Activated CD8-positive, alpha-beta T cell treated with anti-CD3 and anti-CD28 coated beads for 36 hours (primary cell): ENCODE measurements around the gene CWC15. TPM values are rescaled to one million over a fixed set of nuclear protein-coding genes. Genes with fewer than 3 reads are reported as not detected.

Experiments used
- ATAC-seq: fragments of 200-7000 bp; cut with Tn5 transposase; one replicate; pipeline ENCODE4 v1.10.0; 2021; ENCODE audit warnings: mild to moderate bottlenecking, moderate library complexity
- CTCF ChIA-PET: fragments of 350-600 bp; sonication (Branson Sonifier 250); formaldehyde crosslinking; loops from one replicate; lab custom pipeline; 2021; ENCODE audit warnings: antibody characterized with exemption; lab: Charles Lee
- POLR2A ChIA-PET: fragments of 350-600 bp; sonication (Branson Sonifier 250); formaldehyde crosslinking; loops from one replicate; lab custom pipeline; 2021; ENCODE audit warnings: antibody characterized with exemption; lab: Charles Lee
- DNase-seq: peaks from one replicate; pipeline ENCODE4 v3.0.0-alpha.2; 2020
- H3K27ac Mint-ChIP-seq: one replicate; pipeline ENCODE4 v1.8.0; 2021; ENCODE audit warnings: mild to moderate bottlenecking, mixed read lengths
- H3K27me3 Mint-ChIP-seq: one replicate; pipeline ENCODE4 v1.8.0; 2021; ENCODE audit warnings: mixed read lengths
- H3K36me3 Mint-ChIP-seq: one replicate; pipeline ENCODE4 v1.8.0; 2021; ENCODE audit warnings: low read depth, mixed read lengths
- H3K4me1 Mint-ChIP-seq: one replicate; pipeline ENCODE4 v1.8.0; 2021; ENCODE audit warnings: low read depth, mixed read lengths
- H3K4me3 Mint-ChIP-seq: one replicate; pipeline ENCODE4 v1.8.0; 2021; ENCODE audit warnings: mild to moderate bottlenecking, moderate library complexity, mixed read lengths
- H3K9me3 Mint-ChIP-seq: one replicate; pipeline ENCODE4 v1.8.0; 2021; ENCODE audit warnings: mixed read lengths
- CTCF ChIP-seq: fragments of 200-600 bp; IDR thresholded peaks from one replicate; pipeline ENCODE4 v1.8.0; 2022; ENCODE audit warnings: antibody characterized with exemption, mild to moderate bottlenecking
- intact Hi-C: fragments of 100-400 bp; cut with micrococcal nuclease; formaldehyde crosslinking; loops from one replicate; pipeline ENCODE4 v1.10.0; 2022
- total RNA-seq, 2 experiments: library from RNA; stranded (reverse); gene quantifications; one replicate each; pipeline ENCODE4 v1.2.3, GENCODE V29; 2021

Gene CWC15
- total RNA-seq, 2 experiments from 2014 or later, result 72.5 to 76.4 TPM

GRCh38 chr11:94988748-94989147 is 15.4 kb upstream of the CWC15 start:
- intact Hi-C loops, result no loop called here
- H3K9me3 Mint-ChIP-seq, result no peaks in the 10 kb centered on the region
- no peaks in the 10 kb centered on the region for H3K36me3 Mint-ChIP-seq
- no peaks in the 10 kb centered on the region for H3K4me1 Mint-ChIP-seq
- POLR2A ChIA-PET, result interaction anchor here (0.7 kb wide), 1 partner anchor 15 kb away, joined by 3 read pairs; the partner anchor contains the start of genes CWC15 and KDM4D
- H3K27me3 Mint-ChIP-seq, result peaks cover 17% of the 10 kb centered on the region
- DNase-seq (no peak), ATAC-seq (no peak)
- CTCF ChIA-PET, result no interaction called here
- no peak overlapping the region for H3K4me3 Mint-ChIP-seq
- H3K27ac Mint-ChIP-seq, result no peak overlapping the region
- no peak for TF ChIP-seq CTCF

DNA sequence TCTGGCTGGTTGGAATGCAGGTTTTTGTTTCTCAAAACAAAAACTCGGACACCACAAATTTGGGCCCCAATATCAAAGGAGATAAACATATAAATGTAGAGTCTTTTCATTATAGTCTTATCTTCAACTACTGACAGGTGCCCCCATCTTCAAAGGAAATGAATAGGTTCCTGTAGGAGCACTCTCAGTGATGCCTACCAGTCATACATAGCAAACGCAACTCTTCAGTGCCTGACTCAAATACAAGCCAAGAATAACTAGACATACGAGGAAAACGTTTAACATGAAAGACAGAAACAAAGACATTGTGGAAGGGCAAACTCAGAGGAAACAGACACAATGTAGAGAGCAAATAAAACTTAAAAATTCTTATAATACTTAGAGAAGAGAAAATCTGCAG is 14.0 kb upstream of the CWC15 start:
- ATAC-seq (no peak), DNase-seq (no peak)
- peaks cover 17% of the 10 kb centered on the region for H3K27me3 Mint-ChIP-seq
- H3K27ac Mint-ChIP-seq, result no peak overlapping the region
- H3K4me1 Mint-ChIP-seq, result no peaks in the 10 kb centered on the region
- H3K36me3 Mint-ChIP-seq, result no peaks in the 10 kb centered on the region
- no peak for TF ChIP-seq CTCF
- intact Hi-C loops, result no loop called here
- ChIA-PET CTCF (no interaction called here), POLR2A (no interaction called here)
- H3K4me3 Mint-ChIP-seq, result no peak overlapping the region
- no peaks in the 10 kb centered on the region for H3K9me3 Mint-ChIP-seq

- Mint-ChIP-seq H3K27ac (no peak overlapping the region), H3K27me3 (no peaks in the 10 kb centered on the region), H3K4me1 (peaks cover 25% of the 10 kb centered on the region), H3K9me3 (no peaks in the 10 kb centered on the region), H3K36me3 (peaks cover 14% of the 10 kb centered on the region), H3K4me3 (no peak overlapping the region)
- ATAC-seq (no peak), DNase-seq (no peak)
- CTCF ChIA-PET, result interaction anchor here (1.1 to 1.4 kb wide), 4 partner anchors 92 to 470 kb away, joined by 3 to 4 read pairs (median 3); no protein-coding TSS in a partner anchor
- intact Hi-C loops, result no loop called here
- TF ChIP-seq CTCF, result no peak
- POLR2A ChIA-PET, result interaction anchor here (0.9 kb wide), 1 partner anchor 814 kb away, joined by 4 read pairs; the partner anchor contains the start of gene FAM76B
These were observed 2.2 kb upstream of the CWC15 start for GRCh38 chr11:94975599-94975998.

- ChIA-PET CTCF (interaction anchor here (1.0 to 1.6 kb wide), 2 partner anchors 95 to 139 kb away, joined by 3 to 7 read pairs; no protein-coding TSS in a partner anchor), POLR2A (interaction anchor here (1.0 to 1.7 kb wide), 3 partner anchors 9 to 93 kb away, joined by 4 to 12 read pairs (median 4); no protein-coding TSS in a partner anchor)
- intact Hi-C loops, result loop anchor here (5.0 kb wide), 1 partner anchor 93 kb away; the partner anchor contains the start of gene SRSF8
- no peak for TF ChIP-seq CTCF
- Mint-ChIP-seq H3K9me3 (no peaks in the 10 kb centered on the region), H3K36me3 (peaks cover 22% of the 10 kb centered on the region), H3K27ac (peak overlapping the region; percentile 97), H3K4me3 (peak overlapping the region; percentile 87), H3K4me1 (peaks cover 25% of the 10 kb centered on the region), H3K27me3 (no peaks in the 10 kb centered on the region)
- ATAC-seq (no peak), DNase-seq (no peak)
These were observed 822 bp upstream of the CWC15 start for GRCh38 chr11:94974178-94974577.

DNA sequence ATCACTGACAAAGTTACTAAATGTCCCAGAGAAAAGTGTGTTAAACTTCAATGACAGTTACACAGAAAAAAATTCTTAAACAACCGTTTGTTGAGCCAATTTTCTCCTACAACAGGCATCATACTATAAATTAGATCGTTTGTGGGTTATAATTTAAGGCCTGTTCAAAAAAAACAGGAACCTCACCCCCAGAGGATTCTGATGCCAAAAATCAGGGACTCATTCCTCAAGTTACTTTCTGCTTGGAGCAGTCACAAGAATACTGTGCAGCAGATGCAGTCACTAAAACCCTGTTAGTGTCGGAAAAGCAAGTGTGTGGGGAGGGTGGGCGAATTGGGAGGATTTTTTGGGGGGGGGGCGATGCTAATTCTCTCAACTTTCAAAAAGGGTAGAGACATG is 657 bp downstream of the CWC15 start:
- peak overlapping the region; percentile 87 for H3K4me3 Mint-ChIP-seq
- CTCF ChIA-PET, result interaction anchor here (1.5 to 1.6 kb wide), 2 partner anchors 97 to 186 kb away, joined by 5 to 7 read pairs; no protein-coding TSS in a partner anchor
- H3K27ac Mint-ChIP-seq, result peak overlapping the region; percentile 97
- H3K4me1 Mint-ChIP-seq, result peaks cover 29% of the 10 kb centered on the region
- peaks cover 33% of the 10 kb centered on the region for H3K36me3 Mint-ChIP-seq
- H3K9me3 Mint-ChIP-seq, result no peaks in the 10 kb centered on the region
- no peak for DNase-seq
- H3K27me3 Mint-ChIP-seq, result no peaks in the 10 kb centered on the region
- POLR2A ChIA-PET, result interaction anchor here (1.2 to 1.7 kb wide), 4 partner anchors 10 to 19 kb away, joined by 3 to 12 read pairs (median 4); no protein-coding TSS in a partner anchor
- ATAC-seq, result no peak
- intact Hi-C loops, result loop anchor here (5.0 kb wide), 1 partner anchor 95 kb away; the partner anchor contains the start of gene SRSF8
- no peak for TF ChIP-seq CTCF
